Fibroblast of skin of abdomen (primary cell): Measurements from ENCODE around the gene LZTS2. TPM values are rescaled to one million over a fixed set of nuclear protein-coding genes. Genes with fewer than 3 reads are reported as not detected.
"Not testable (repeated sequence)": the region's sequence is repeated elsewhere in the genome, so short reads cannot be mapped to it uniquely, and the experiment has no call there.

ENCODE experiments used
- DNase-seq: peaks from one replicate; pipeline ENCODE4 v3.0.0-alpha.2; 2013
- polyA plus RNA-seq, 2 experiments: library from polyadenylated mRNA; unstranded; fragments of 120-200 nt; gene quantifications; one replicate each; pipeline ENCODE4 v1.2.1, GENCODE V29; 2013; ENCODE audit not compliant: insufficient read length in 2 of 2

The LZTS2 gene, protein sequence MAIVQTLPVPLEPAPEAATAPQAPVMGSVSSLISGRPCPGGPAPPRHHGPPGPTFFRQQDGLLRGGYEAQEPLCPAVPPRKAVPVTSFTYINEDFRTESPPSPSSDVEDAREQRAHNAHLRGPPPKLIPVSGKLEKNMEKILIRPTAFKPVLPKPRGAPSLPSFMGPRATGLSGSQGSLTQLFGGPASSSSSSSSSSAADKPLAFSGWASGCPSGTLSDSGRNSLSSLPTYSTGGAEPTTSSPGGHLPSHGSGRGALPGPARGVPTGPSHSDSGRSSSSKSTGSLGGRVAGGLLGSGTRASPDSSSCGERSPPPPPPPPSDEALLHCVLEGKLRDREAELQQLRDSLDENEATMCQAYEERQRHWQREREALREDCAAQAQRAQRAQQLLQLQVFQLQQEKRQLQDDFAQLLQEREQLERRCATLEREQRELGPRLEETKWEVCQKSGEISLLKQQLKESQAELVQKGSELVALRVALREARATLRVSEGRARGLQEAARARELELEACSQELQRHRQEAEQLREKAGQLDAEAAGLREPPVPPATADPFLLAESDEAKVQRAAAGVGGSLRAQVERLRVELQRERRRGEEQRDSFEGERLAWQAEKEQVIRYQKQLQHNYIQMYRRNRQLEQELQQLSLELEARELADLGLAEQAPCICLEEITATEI
- polyA plus RNA-seq (2013, experiment 1 of 2; ENCODE audit: insufficient read length): 51.8 TPM
- 54.1 TPM for polyA plus RNA-seq (2013, experiment 2 of 2; ENCODE audit: insufficient read length)

GRCh38 chr10:100999742-101000126 is at the start of gene LZTS2:
TSS of gene LZTS2 (plus strand) at chr10:100999808. CDS start at chr10:101002539, 2,731 bp downstream.
- DNase-seq: no peak

DNA sequence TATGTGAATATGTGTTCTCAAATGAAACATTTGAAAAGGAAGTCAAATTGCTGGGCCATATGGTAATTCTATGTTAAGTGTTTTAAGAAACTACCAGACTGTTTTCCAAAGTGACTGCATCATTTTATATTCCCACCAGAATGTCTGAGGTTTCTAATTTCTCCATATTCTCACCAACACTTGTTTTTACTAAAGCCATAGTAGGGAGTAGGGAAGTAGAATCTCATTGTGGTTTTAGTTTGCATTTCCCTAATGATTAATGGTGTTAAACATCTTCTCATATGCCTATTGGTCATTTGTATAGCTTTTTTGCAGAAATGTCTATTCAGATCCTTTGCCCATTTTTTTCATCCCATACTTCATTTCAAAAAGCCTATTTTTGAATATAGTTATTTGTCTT is 39.4 kb upstream of the LZTS2 start:
- DNase-seq: no peak

DNA sequence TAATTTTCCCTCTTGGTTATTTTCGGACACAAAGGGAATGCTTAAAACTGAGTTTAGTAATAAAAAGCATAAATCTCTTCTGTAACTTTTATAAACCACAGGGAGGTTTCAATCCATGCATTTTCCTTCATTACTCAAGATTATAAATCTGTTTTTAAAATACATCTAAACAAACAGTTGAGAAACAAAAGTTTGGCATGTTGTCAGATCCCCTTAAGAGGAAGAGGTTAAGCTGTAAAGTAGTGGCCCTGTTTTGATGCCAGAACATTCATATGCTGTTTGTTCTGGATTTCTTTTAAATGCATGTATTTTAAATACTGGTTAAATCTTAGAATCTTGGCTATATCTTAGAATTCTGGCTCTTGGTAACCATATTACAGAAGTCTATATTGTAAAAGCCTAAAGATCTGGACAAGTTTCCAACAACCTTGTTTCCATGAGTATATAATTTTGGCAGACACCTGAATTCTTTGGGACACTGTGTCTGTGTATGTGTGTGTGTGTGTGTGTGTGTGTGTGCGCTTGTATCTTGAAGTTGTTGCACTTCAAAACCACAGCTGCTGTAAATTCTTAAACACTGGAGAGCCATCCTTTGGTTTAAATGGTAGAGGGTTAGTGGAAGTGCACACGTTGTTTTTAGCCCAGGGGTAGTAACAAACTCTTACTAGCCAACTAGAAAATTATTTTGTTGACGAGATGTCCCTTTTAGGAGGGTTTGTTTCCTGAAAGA is 37.1 kb upstream of the LZTS2 start:
- DNase-seq: no peak

DNA sequence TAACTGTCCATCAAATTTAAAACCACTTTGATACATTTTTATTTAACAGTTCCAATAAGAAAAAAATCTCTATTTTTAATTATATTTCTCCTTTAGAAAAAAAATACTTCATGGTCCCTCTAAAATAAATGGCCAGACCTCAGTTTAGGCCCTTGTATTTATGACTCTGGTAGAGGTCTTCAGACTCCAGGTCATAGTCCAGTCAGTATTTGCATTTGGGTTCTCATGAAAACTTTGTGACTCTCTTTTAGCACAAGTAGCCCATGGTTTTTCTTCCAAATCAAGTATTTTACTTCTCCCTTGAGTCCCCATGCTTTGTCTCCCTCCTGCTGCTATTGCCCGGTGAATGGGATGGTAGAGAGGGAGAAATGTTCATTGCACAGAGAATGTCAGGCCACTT is 35.8 kb upstream of the LZTS2 start:
- no peak for DNase-seq

DNA sequence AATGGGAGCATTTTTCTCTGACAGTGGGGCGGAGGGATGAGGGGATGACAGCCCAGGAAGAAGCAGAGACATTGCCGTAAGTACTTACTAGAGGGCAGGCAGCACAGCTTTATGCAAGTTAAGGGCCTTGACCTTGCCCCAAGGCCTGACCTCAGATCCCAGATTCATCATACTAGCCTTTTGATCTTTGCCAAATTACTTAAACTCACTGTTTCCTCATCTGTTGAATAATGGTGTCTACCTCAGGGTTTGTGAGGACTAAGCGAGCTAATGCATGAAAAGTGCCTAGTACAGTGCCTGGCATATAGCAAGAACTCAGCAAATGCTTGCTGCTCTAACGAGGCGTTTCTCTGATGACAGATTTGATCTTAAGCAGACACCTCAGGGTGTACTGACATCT is 33.8 kb upstream of the LZTS2 start:
- DNase-seq: no peak

DNA sequence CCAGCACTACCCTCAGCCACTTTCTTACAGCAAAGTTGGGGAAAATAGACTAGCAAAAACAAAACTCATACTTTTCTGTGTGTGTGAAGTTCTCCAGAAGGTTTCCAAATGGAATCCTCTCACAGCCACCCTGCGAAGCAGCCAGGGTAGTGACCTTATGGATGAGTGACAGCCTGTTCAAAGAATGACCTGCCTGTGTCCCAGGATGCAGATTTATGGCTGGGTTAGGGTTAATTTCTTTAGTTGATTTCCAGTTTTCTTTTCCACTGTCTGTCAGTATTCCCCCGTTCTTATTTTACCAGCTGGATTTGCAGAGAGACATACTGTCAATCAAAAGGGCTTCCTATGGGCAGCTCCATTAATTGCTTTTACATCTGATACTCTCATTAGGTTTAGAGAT is 32.7 kb upstream of the LZTS2 start:
- DNase-seq: no peak

- DNase-seq: no peak
Measured at GRCh38 chr10:100967332-100967731, 32.3 kb upstream of the LZTS2 start.

- no peak for DNase-seq
Measured at GRCh38 chr10:100968062-100968736, 31.4 kb upstream of the LZTS2 start.

DNA sequence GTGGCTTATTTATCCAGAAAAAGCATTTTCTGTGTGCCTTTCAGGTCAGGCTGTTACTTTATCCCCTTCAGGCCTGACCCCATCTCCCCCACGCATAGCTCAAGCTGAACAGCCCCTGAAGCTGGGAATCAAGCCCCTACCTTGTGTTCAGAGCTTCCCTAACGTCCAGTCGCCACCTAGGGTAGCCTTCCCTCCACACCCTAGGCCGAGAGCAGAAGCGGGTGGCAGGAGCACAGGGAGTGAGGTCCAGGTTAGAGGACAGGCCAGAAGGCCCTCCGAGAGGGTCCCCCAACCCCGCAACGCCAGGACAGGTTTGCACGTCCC is 30.8 kb upstream of the LZTS2 start:
- no peak for DNase-seq

DNA sequence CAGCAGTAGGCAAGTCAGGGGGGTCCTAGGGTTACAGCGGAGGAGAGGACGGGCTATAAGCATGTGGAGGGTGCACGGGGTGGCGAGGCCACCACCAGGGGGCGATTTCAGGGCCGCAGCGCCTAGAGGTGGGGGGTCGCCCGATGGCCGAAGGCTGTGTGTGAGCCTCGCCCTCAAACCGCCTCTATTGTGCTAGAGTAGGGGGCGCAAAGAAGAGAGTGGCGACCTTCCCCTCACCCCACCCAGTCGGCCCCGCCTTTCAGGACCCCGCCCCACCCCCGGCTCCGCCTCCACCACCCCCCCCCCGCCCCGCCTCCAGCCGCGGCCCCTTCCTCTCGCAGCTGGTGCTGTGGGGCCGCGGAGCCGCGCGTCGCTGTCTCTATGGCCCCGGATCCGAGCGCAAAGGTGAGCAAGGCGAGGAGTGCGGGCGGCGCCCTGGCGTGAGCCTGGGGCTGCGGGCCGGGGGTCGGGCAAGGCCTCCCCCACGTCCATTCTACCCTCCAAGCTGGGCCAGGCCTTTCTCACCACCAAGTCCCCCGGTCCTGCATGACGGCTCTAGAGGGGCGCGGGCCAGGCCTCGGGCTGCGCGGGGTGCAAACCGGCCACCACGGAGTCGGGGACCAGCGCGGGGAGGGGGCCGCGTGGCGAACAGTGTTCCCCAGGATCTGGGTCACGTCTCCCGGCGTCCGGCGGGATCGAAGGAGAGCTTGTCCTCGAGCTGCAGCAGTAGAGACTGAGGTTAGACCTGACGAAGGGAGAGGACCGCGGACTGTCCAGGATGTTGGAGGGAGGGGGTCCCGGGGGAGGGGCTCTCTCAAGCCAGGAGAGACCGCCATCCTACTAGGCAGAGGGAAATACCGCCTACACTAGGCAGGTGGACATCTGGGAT is 30.2 kb upstream of the LZTS2 start, which contains the start of gene SEMA4G:
Gene SEMA4G (plus strand): TSS at position 318 of the 889 bp plus-strand sequence. CDS start 3,409 bp downstream, outside the sequence.
- peak; percentile 30 for DNase-seq

- DNase-seq: no peak
Measured at GRCh38 chr10:100970076-100970913, 29.3 kb upstream of the LZTS2 start.

GRCh38 chr10:100970914-100971811 is 28.4 kb upstream of the LZTS2 start:
- no peak for DNase-seq

DNA sequence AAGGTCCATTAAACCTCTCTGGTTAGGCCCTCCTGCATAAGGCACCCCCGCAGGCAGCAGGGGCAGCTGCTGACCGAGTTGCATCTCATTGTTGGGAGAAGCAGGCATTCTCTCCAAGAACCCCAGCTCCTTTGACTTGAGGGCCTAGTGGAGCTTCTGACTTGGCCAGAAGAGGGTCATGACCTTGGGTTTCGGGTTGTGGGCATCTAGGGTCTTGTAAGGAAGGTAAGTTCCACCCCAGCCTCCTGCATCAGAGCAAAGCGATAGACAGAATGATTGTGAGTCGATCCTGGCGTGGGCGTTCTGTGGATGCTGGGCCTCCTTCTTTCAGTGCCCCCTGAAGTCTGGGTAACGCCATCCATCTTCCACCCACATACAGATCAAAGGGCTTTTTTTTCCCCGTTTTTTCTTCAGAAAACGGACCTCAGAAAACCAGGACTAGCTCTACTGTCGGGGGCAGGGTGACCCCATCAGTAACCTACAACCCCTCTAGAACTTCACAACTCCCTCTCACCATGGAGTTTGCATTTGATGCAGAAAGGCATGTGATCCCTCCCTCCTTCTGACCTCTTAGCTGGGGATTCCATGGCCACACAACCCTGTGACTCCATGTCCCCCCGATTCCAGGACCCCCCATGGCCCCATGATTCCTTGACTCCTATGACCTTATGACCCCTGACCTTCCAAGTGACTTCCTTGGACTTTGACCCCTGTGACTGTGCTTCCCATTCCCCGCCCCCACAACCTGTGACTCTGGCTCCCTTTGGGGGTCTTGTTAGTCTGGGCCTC is 27.3 kb upstream of the LZTS2 start:
- DNase-seq: no peak

DNA sequence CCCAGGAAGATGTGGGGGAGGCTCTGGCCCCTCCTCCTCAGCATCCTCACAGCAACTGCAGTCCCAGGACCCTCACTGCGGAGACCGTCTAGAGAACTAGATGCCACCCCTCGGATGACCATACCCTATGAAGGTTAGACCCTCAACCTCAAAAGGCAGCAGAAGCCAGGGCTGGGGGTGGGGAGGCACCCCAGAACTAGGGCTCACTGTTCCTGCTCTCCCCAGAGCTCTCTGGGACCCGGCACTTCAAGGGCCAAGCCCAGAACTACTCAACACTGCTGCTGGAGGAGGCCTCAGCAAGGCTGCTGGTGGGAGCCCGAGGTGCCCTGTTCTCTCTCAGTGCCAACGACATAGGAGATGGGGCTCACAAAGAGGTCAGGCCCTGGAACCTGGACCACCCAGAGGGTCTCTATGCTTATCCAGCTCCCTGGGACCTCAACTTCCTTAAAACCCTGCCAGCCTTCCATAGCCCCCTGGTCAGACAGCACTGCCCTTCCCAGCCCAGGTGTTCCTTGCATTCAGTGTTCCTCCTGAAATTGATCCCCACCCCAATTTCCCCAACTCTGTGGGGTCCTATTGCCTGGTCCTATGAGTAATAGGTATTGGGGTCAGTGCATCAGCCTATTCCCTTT is 26.6 kb upstream of the LZTS2 start:
- DNase-seq: no peak

DNA sequence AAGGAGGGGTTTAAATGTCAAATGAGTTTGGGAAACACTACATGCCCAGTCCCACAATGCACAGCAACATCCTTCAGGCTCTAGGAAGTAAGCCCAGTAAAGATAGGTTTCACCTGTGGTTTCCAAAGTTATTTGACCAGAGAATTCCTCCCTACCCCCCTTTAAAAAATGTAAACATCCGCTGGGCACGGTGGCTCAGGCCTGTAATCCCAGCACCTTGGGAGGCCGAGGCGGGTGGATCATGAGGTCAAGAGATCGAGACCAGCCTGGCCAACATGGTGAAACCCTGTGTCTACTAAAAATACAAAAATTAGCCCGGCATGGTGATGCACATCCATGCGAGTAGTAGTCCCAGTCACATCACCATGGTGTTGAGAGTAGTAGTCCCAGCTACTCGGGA is 24.2 kb upstream of the LZTS2 start:
- not testable (repeated sequence) for DNase-seq

DNA sequence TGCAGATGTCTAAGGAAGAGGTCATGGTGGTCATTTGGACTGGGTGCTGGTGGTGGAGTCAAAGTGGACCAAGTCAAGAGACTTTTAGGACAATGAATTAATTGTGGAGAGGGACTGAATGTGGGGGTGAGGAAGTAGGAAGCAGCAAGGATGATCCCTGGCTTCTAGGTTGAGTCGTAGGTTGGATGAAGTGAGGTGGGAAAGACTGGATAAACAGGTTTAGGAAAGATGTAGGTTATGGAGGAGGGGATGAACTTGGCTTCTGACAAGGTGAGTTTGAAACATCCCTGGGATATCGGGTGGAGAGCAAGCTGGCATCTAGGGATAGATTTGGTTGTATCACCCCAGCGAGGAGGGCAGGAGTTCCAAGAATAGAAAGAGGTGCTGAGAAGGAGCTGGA is 22.7 kb upstream of the LZTS2 start:
- DNase-seq: no peak

DNA sequence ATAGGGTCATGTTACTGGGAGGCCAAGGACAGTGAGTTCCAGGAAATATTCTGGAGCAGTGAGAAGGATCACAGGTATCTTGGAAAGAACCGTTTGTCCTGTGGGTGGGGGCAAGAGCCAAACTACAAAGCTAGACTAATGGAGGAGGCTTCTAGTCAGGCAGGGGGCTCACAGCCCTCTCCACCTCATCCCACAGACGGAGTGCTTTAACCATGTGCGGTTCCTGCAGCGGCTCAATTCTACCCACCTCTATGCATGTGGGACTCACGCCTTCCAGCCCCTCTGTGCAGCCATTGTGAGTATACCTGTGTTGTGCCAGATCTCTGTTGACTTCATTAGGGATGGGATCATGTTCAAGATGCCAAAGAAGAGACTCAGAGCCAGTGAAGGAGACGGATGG is 22.2 kb upstream of the LZTS2 start:
- no peak for DNase-seq
